GM18858 (cell line): Measurements from ENCODE around the gene MORF4L1.

ENCODE experiments used
- ATAC-seq: cut with Tn5 transposase; IDR thresholded peaks from one replicate; pipeline ENCODE4 v1.9.1; 2021; ENCODE audit not compliant: unreplicated experiment

Gene MORF4L1

GRCh38 chr15:78944669-78945407 lies 72.1 kb downstream of the MORF4L1 start, which contains the start of gene CTSH:
Gene CTSH (minus strand): TSS chr15:78945046. CDS start chr15:78944981, 65 bp downstream.
- peak; percentile 49 for ATAC-seq

- ATAC-seq, result no peak
Measured at GRCh38 chr15:78946493-78946892, 73.8 kb downstream of the MORF4L1 start.

- no peak for ATAC-seq
Measured at GRCh38 chr15:78947506-78947905, 74.8 kb downstream of the MORF4L1 start.
